K562 (cell line): ENCODE results near the gene RNF40. TPM values are rescaled to one million over a fixed set of nuclear protein-coding genes. Genes with fewer than 3 reads are reported as not detected.

Source experiments
- CBX5 ChIP-seq: IDR thresholded peaks from 2 replicates; pipeline ENCODE4 v1.6.1; 2014; ENCODE audit warnings: low read depth, borderline replicate concordance
- CEBPZ ChIP-seq: fragments of 150-350 bp; IDR thresholded peaks from 2 replicates; pipeline ENCODE4 v1.6.1; 2014; ENCODE audit warnings: low read depth, mild to moderate bottlenecking, low read length, borderline replicate concordance
- E2F3 ChIP-seq: fragments of 250-450 bp; sonication (Bioruptor Pico); IDR thresholded peaks from 2 replicates; pipeline ENCODE4 v1.4.0; 2020; ENCODE audit warnings: mild to moderate bottlenecking
- FOXJ3 ChIP-seq: sonication (generic); formaldehyde crosslinking; IDR thresholded peaks from 2 replicates; pipeline ENCODE4 v1.4.0; 2020; ENCODE audit warnings: mild to moderate bottlenecking, missing genetic modification reagents
- GTF2F1 ChIP-seq: IDR thresholded peaks from 2 replicates; pipeline ENCODE4 v1.6.1; 2011; ENCODE audit warnings: low read depth, low read length, improper control_type of control experiment
- KAT7 ChIP-seq: sonication (generic); formaldehyde crosslinking; IDR thresholded peaks from 2 replicates; pipeline ENCODE4 v1.8.0; 2022; ENCODE audit warnings: missing genetic modification reagents, mild to moderate bottlenecking, borderline replicate concordance
- MNT ChIP-seq, 2 experiments: fragments of 450-650 bp; conservative IDR thresholded peaks; 2 replicates each; pipeline ENCODE4 v1.6.1; 2017; ENCODE audit warnings: mild to moderate bottlenecking in 2 of 2, moderate library complexity in 2 of 2
- MXD1 ChIP-seq: fragments of 250-450 bp; sonication (Bioruptor Pico); IDR thresholded peaks from 2 replicates; pipeline ENCODE4 v1.8.0; 2021; ENCODE audit warnings: borderline replicate concordance, mild to moderate bottlenecking, moderate library complexity; ENCODE audit not compliant: poor library complexity, severe bottlenecking
- NCOR1 ChIP-seq: fragments of 450-650 bp; IDR thresholded peaks from 2 replicates; pipeline ENCODE4 v1.6.1; 2016; ENCODE audit warnings: mild to moderate bottlenecking, moderate library complexity
- NR3C1 ChIP-seq: sonication (generic); formaldehyde crosslinking; IDR thresholded peaks from 2 replicates; pipeline ENCODE4 v1.8.1; 2022; ENCODE audit warnings: missing genetic modification reagents
- RBM34 ChIP-seq: fragments of 200-400 bp; formaldehyde crosslinking; IDR thresholded peaks from 2 replicates; pipeline ENCODE4 v1.6.1; 2018; ENCODE audit warnings: low read length, borderline replicate concordance; ENCODE audit not compliant: insufficient read depth
- SMARCC2 ChIP-seq: fragments of 450-650 bp; IDR thresholded peaks from 2 replicates; pipeline ENCODE4 v1.6.1; 2017; ENCODE audit warnings: antibody characterized with exemption, moderate library complexity, mild to moderate bottlenecking, low read depth
- SRSF7 ChIP-seq: fragments of 200-400 bp; formaldehyde crosslinking; optimal IDR thresholded peaks from 2 replicates; pipeline ENCODE3; 2017; ENCODE audit warnings: mild to moderate bottlenecking, low read depth, low read length
- TRIM25 ChIP-seq: fragments of 450-650 bp; IDR thresholded peaks from 2 replicates; pipeline ENCODE4 v1.7.0; 2016; ENCODE audit warnings: borderline replicate concordance
- TRIM28 ChIP-seq: fragments of 450-650 bp; IDR thresholded peaks from 2 replicates; pipeline ENCODE4 v1.6.1; 2017
- ZBED1 ChIP-seq: IDR thresholded peaks from 2 replicates; pipeline ENCODE4 v1.6.1; 2014
- ZFX ChIP-seq: sonication (generic); formaldehyde crosslinking; IDR thresholded peaks from 2 replicates; pipeline ENCODE4 v1.8.0; 2022; ENCODE audit warnings: mild to moderate bottlenecking, missing genetic modification reagents, moderate library complexity
- ZNF431 ChIP-seq: sonication (generic); formaldehyde crosslinking; IDR thresholded peaks from 2 replicates; pipeline ENCODE4 v1.8.0; 2022; ENCODE audit warnings: mild to moderate bottlenecking, missing genetic modification reagents
- ZNF436 ChIP-seq: fragments of 250-450, 450-650 bp; sonication (Bioruptor Pico); formaldehyde crosslinking; IDR thresholded peaks from 2 replicates; pipeline ENCODE4 v1.7.0; 2020; ENCODE audit warnings: mild to moderate bottlenecking
- ZNF586 ChIP-seq: fragments of 450-650 bp; formaldehyde crosslinking; conservative IDR thresholded peaks from 2 replicates; pipeline ENCODE4 v1.4.0; 2020; ENCODE audit warnings: mild to moderate bottlenecking, moderate library complexity
- ZNF695 ChIP-seq: fragments of 450-650 bp; formaldehyde crosslinking; IDR thresholded peaks from 2 replicates; pipeline ENCODE4 v1.4.0; 2020; ENCODE audit warnings: mild to moderate bottlenecking, moderate library complexity
- ZNF764 ChIP-seq: fragments of 250-450 bp; sonication (Bioruptor Pico); IDR thresholded peaks from 2 replicates; pipeline ENCODE4 v1.4.0; 2020; ENCODE audit warnings: low read depth, mild to moderate bottlenecking, moderate library complexity
- polyA plus RNA-seq, 8 experiments: library from polyadenylated mRNA; depleted of rRNA in 4 of 8; stranded (reverse) in 5 of 8; unstranded in 3 of 8; fragments of >200 nt; fragmentation: Nextera tagmentation in 2 of 8; fragmentation: Illumina TruSeq in 1 of 8; extraction: Ambion mirVana in 2 of 8; extraction: Trizol in 1 of 8; gene quantifications; 2 replicates each; pipeline versions ENCODE4 v1.2.1 to v1.2.3, GENCODE V29; 2011 to 2014; ENCODE audit warnings: inconsistent platforms in 1 of 8, missing spikeins in 1 of 8
- total RNA-seq, 7 experiments: library from RNA; depleted of rRNA in 6 of 7; stranded (reverse); fragments of >200 nt in 6 of 7; fragmentation: Illumina TruSeq in 2 of 7; extraction: Trizol in 2 of 7; gene quantifications; 2 replicates each; pipeline versions ENCODE4 v1.2.1 to v1.2.3, GENCODE V29; 2011 to 2021; ENCODE audit warnings: low replicate concordance in 1 of 7

Gene RNF40
- total and polyA plus RNA-seq, 9 of the 15 experiments (the other 6 are each of a cell fraction or from before 2014, with no cell fraction given), result 6.2 to 129 (median 81.5) TPM

GRCh38 chr16:30747799-30748633, 14.1 kb upstream of the RNF40 start, which contains the start of gene PHKG2 (continued):
- peak; percentile 96 to 97 for TF ChIP-seq MNT (conservative IDR thresholded peaks at IDR 0.05)
- no peak for TF ChIP-seq ZNF436
- TF ChIP-seq CBX5, result no peak
- peak; percentile 73 for TF ChIP-seq ZFX (CRISPR knock-in tag)
- TF ChIP-seq TRIM25, result no peak
- peak; percentile 35 for TF ChIP-seq MXD1 (CRISPR knock-in tag)
- no peak for TF ChIP-seq ZNF695 (CRISPR knock-in tag)
- no peak for TF ChIP-seq FOXJ3 (CRISPR knock-in tag)
- no peak for TF ChIP-seq SRSF7
- no peak for TF ChIP-seq ZNF431 (CRISPR knock-in tag)
- no peak for TF ChIP-seq ZNF764 (CRISPR knock-in tag)
- 0 out of 2 replicates have a peak, but pooled peaks have one; percentile 62 for TF ChIP-seq GTF2F1
- no peak for TF ChIP-seq CEBPZ
- TF ChIP-seq TRIM28, result 0 out of 2 replicates have a peak, but pooled peaks have one; percentile 32
- no peak for TF ChIP-seq KAT7 (CRISPR knock-in tag)
- peak; percentile 64; the same call in 1 of the 2 replicates for TF ChIP-seq E2F3 (CRISPR knock-in tag)
- no peak for TF ChIP-seq NR3C1 (CRISPR knock-in tag)
- TF ChIP-seq SMARCC2, result no peak
- no peak for TF ChIP-seq ZBED1
- TF ChIP-seq ZNF586, result no peak
- TF ChIP-seq RBM34, result peak; percentile 49; the same call in 1 of the 2 replicates
- no peak for TF ChIP-seq NCOR1
